NT2/D1 (cell line): ENCODE measurements around the gene GTPBP3.

Source experiments
- DNase-seq: peaks from one replicate; pipeline ENCODE4 v3.0.0-alpha.2; 2011; ENCODE audit warnings: low read depth, low spot score
- H3K27me3 ChIP-seq: 2 replicates; pipeline ENCODE4 v1.6.0; 2011; ENCODE audit warnings: mild to moderate bottlenecking; ENCODE audit not compliant: insufficient read length, insufficient read depth
- H3K36me3 ChIP-seq: 2 replicates; pipeline ENCODE4 v1.6.1; 2011; ENCODE audit warnings: mild to moderate bottlenecking, low read length, mixed read lengths; ENCODE audit not compliant: insufficient read depth, insufficient read length
- H3K4me1 ChIP-seq: 2 replicates; pipeline ENCODE4 v1.5.1; 2011; ENCODE audit not compliant: insufficient read depth, insufficient read length
- H3K4me3 ChIP-seq: 2 replicates; pipeline ENCODE4 v1.5.1; 2011; ENCODE audit warnings: low read depth; ENCODE audit not compliant: insufficient read length
- H3K9ac ChIP-seq: 2 replicates; pipeline ENCODE4 v1.6.0; 2011; ENCODE audit warnings: low read depth; ENCODE audit not compliant: insufficient read length
- H3K9me3 ChIP-seq: 2 replicates; pipeline ENCODE4 v1.5.1; 2011; ENCODE audit warnings: mild to moderate bottlenecking, low read length; ENCODE audit not compliant: insufficient read depth
- SUZ12 ChIP-seq: IDR thresholded peaks from 2 replicates; pipeline ENCODE4 v1.6.1; 2011; ENCODE audit not compliant: insufficient read length, insufficient read depth; ENCODE audit errors: extremely low read depth
- YY1 ChIP-seq: IDR thresholded peaks from 2 replicates; pipeline ENCODE4 v1.6.1; 2011; ENCODE audit not compliant: insufficient read length, insufficient read depth
- ZNF274 ChIP-seq: IDR thresholded peaks from 2 replicates; pipeline ENCODE4 v1.6.1; 2011; ENCODE audit warnings: mild to moderate bottlenecking, low read depth, low read length

Gene GTPBP3

GRCh38 chr19:17341845-17342244, 4.5 kb downstream of the GTPBP3 start:
- TF ChIP-seq YY1 (no peak), ZNF274 (no peak), SUZ12 (no peak)
- H3K9ac ChIP-seq, result no peak overlapping the region

GRCh38 chr19:17346109-17346671, 8.8 kb downstream of the GTPBP3 start:
- no peak for DNase-seq
- no peaks in the 10 kb centered on the region for H3K9me3 ChIP-seq
- no peak for TF ChIP-seq YY1
- no peak for TF ChIP-seq ZNF274

More at GRCh38 chr19:17341845-17342244, 4.5 kb downstream of the GTPBP3 start:
- Histone ChIP-seq H3K36me3 (peaks cover 40% of the 10 kb centered on the region), H3K4me1 (peaks cover 19% of the 10 kb centered on the region), H3K27me3 (no peaks in the 10 kb centered on the region), H3K4me3 (no peak overlapping the region), H3K9me3 (no peaks in the 10 kb centered on the region)
- no peak for DNase-seq

GRCh38 chr19:17347361-17347760, 10.0 kb downstream of the GTPBP3 start:
- no peaks in the 10 kb centered on the region for H3K27me3 ChIP-seq
- no peak for DNase-seq
- no peak overlapping the region for H3K9ac ChIP-seq
- H3K36me3 ChIP-seq, result peaks cover 13% of the 10 kb centered on the region
- TF ChIP-seq YY1, result no peak
- no peak for TF ChIP-seq SUZ12
- TF ChIP-seq ZNF274, result no peak
- no peaks in the 10 kb centered on the region for H3K9me3 ChIP-seq
- H3K4me1 ChIP-seq, result peaks cover 3% of the 10 kb centered on the region
- no peak overlapping the region for H3K4me3 ChIP-seq

More at GRCh38 chr19:17346109-17346671, 8.8 kb downstream of the GTPBP3 start:
- Histone ChIP-seq H3K4me3 (no peak overlapping the region), H3K27me3 (no peaks in the 10 kb centered on the region), H3K9ac (no peak overlapping the region), H3K36me3 (peaks cover 22% of the 10 kb centered on the region), H3K4me1 (peaks cover 8% of the 10 kb centered on the region)

- Histone ChIP-seq H3K4me3 (no peak overlapping the region), H3K27me3 (no peaks in the 10 kb centered on the region), H3K36me3 (peaks cover 9% of the 10 kb centered on the region), H3K4me1 (peaks cover 3% of the 10 kb centered on the region), H3K9me3 (no peaks in the 10 kb centered on the region), H3K9ac (no peak overlapping the region)
- TF ChIP-seq YY1, result no peak
- TF ChIP-seq SUZ12, result no peak
- TF ChIP-seq ZNF274, result no peak
- DNase-seq, result no peak
Observed at GRCh38 chr19:17347877-17348276, 10.5 kb downstream of the GTPBP3 start.

GRCh38 chr19:17348700-17349099, 11.3 kb downstream of the GTPBP3 start:
- Histone ChIP-seq H3K4me1 (peaks cover 3% of the 10 kb centered on the region), H3K36me3 (peaks cover 6% of the 10 kb centered on the region), H3K4me3 (peak overlapping the region; percentile 1), H3K27me3 (no peaks in the 10 kb centered on the region), H3K9me3 (no peaks in the 10 kb centered on the region), H3K9ac (peak overlapping the region; percentile 34)
- DNase-seq, result no peak
- TF ChIP-seq ZNF274 (no peak), YY1 (no peak), SUZ12 (no peak)

- DNase-seq, result no peak
- TF ChIP-seq YY1 (no peak), SUZ12 (no peak), ZNF274 (no peak)
- Histone ChIP-seq H3K4me3 (no peak overlapping the region), H3K4me1 (peaks cover 3% of the 10 kb centered on the region), H3K9me3 (no peaks in the 10 kb centered on the region), H3K27me3 (no peaks in the 10 kb centered on the region), H3K9ac (no peak overlapping the region), H3K36me3 (no peaks in the 10 kb centered on the region)
Observed at GRCh38 chr19:17351815-17352435, 14.6 kb downstream of the GTPBP3 start.

- Histone ChIP-seq H3K9me3 (no peaks in the 10 kb centered on the region), H3K4me3 (no peak overlapping the region), H3K9ac (no peak overlapping the region), H3K4me1 (peaks cover 3% of the 10 kb centered on the region), H3K36me3 (no peaks in the 10 kb centered on the region), H3K27me3 (no peaks in the 10 kb centered on the region)
- no peak for DNase-seq
- no peak for TF ChIP-seq ZNF274
- TF ChIP-seq SUZ12, result no peak
- no peak for TF ChIP-seq YY1
Observed at GRCh38 chr19:17352608-17353280, 15.4 kb downstream of the GTPBP3 start.
